Keratinocyte (primary cell): Measurements from ENCODE around the gene RBSN. TPM values are rescaled to one million over a fixed set of nuclear protein-coding genes. Genes with fewer than 3 reads are reported as not detected.
"Not testable (repeated sequence)": the region's sequence is repeated elsewhere in the genome, so short reads cannot be mapped to it uniquely, and the experiment has no call there.

ENCODE experiments used
- DNase-seq: peaks from one replicate; pipeline ENCODE4 v3.0.0-alpha.2; 2011; ENCODE audit warnings: low read depth, missing footprints, low spot score
- FAIRE-seq: peaks from 2 replicates; lab custom pipeline; 2011; peaks lifted over from hg19 to GRCh38; lab: Jason Lieb, UNC
- H2AFZ ChIP-seq: 2 replicates; pipeline ENCODE4 v1.6.0; 2012; ENCODE audit warnings: low read length, control low read depth, inconsistent platforms; ENCODE audit not compliant: control insufficient read depth
- H3K27ac ChIP-seq: 2 replicates; pipeline ENCODE4 v1.5.1; 2011; ENCODE audit warnings: low read length; ENCODE audit not compliant: control insufficient read depth, insufficient read depth
- H3K27me3 ChIP-seq: 3 replicates; pipeline ENCODE4 v1.6.0; 2011; ENCODE audit warnings: low read length; ENCODE audit not compliant: control insufficient read depth, insufficient read depth; ENCODE audit errors: extremely low read depth
- H3K36me3 ChIP-seq, 2 experiments: 2 replicates in 1 of 2; 3 replicates in 1 of 2; pipeline ENCODE4 v1.5.1; 2011; ENCODE audit warnings: low read length in 2 of 2, mild to moderate bottlenecking in 1 of 2; ENCODE audit not compliant: control insufficient read depth in 2 of 2, insufficient read depth in 2 of 2; ENCODE audit errors: extremely low read depth in 1 of 2
- H3K4me1 ChIP-seq: 3 replicates; pipeline ENCODE4 v1.5.1; 2011; ENCODE audit warnings: low read length; ENCODE audit not compliant: control insufficient read depth, insufficient read depth; ENCODE audit errors: extremely low read depth
- H3K4me2 ChIP-seq: 3 replicates; pipeline ENCODE4 v1.6.0; 2011; ENCODE audit warnings: low read depth, low read length; ENCODE audit not compliant: control insufficient read depth, insufficient read depth; ENCODE audit errors: extremely low read depth
- H3K4me3 ChIP-seq, 3 experiments: fragments of 200-600 bp in 1 of 3; sonication (generic) in 1 of 3; 2 replicates in 2 of 3; 3 replicates in 1 of 3; pipeline ENCODE4 v1.5.1; 2011 to 2016; ENCODE audit warnings: low read length in 3 of 3, mild to moderate bottlenecking in 3 of 3, control low read depth in 2 of 3, inconsistent platforms in 1 of 3, low read depth in 1 of 3, mixed read lengths in 1 of 3, mixed run types in 1 of 3, moderate library complexity in 1 of 3; ENCODE audit not compliant: control insufficient read depth in 2 of 3, insufficient read depth in 2 of 3; ENCODE audit errors: extremely low read depth in 1 of 3
- H3K79me2 ChIP-seq: 2 replicates; pipeline ENCODE4 v1.6.0; 2012; ENCODE audit warnings: low read length; ENCODE audit not compliant: control insufficient read depth, insufficient read depth
- H3K9ac ChIP-seq: 3 replicates; pipeline ENCODE4 v1.6.0; 2011; ENCODE audit warnings: low read length; ENCODE audit not compliant: control insufficient read depth, insufficient read depth; ENCODE audit errors: extremely low read depth
- H3K9me1 ChIP-seq: 3 replicates; pipeline ENCODE4 v1.6.0; 2011; ENCODE audit warnings: low read length; ENCODE audit not compliant: control insufficient read depth, insufficient read depth; ENCODE audit errors: extremely low read depth
- H3K9me3 ChIP-seq: 2 replicates; pipeline ENCODE4 v1.5.1; 2012; ENCODE audit warnings: low read depth, low read length; ENCODE audit not compliant: control insufficient read depth
- H4K20me1 ChIP-seq: 3 replicates; pipeline ENCODE4 v1.6.0; 2011; ENCODE audit warnings: low read length; ENCODE audit not compliant: control insufficient read depth, insufficient read depth; ENCODE audit errors: extremely low read depth
- CTCF ChIP-seq, 3 experiments: IDR thresholded peaks in 1 of 3; conservative IDR thresholded peaks in 1 of 3; optimal IDR thresholded peaks in 1 of 3; 2 replicates in 2 of 3; 3 replicates in 1 of 3; pipeline versions ENCODE3 to v1.5.1; 2011; ENCODE audit warnings: low read length in 3 of 3, mild to moderate bottlenecking in 3 of 3, moderate library complexity in 2 of 3, control low read depth in 1 of 3, inconsistent platforms in 1 of 3; ENCODE audit not compliant: insufficient read depth in 2 of 3; ENCODE audit errors: extremely low read depth in 1 of 3
- EZH2 ChIP-seq: IDR thresholded peaks from one replicate; pipeline ENCODE4 v1.6.1; 2012; ENCODE audit warnings: inconsistent platforms, mild to moderate bottlenecking, low read length, moderate library complexity
- dilution Hi-C: fragments of 300-500 bp; cut with MboI; formaldehyde crosslinking; loops from one replicate; pipeline ENCODE4 v1.7.0; 2020; ENCODE audit warnings: low sequenced_read_pairs; ENCODE audit not compliant: extremely low pct_ligation_motif_present
- polyA minus RNA-seq, 3 experiments: library from RNA; depleted of rRNA, polyadenylated mRNA; stranded (reverse); fragments of >200 nt; gene quantifications; 1 replicate in 1 of 3; 2 replicates in 1 of 3; 3 replicates in 1 of 3; pipeline ENCODE4 v1.2.3, GENCODE V29; 2011
- polyA plus RNA-seq, 5 experiments: library from polyadenylated mRNA; depleted of rRNA in 3 of 5; stranded (reverse) in 3 of 5; stranded (forward) in 1 of 5; unstranded in 1 of 5; fragments of >200 nt; gene quantifications; 1 replicate in 1 of 5; 2 replicates in 3 of 5; 3 replicates in 1 of 5; pipeline versions ENCODE4 v1.2.1 to v1.2.3, GENCODE V29; 2011 to 2012; ENCODE audit warnings: missing spikeins in 2 of 5, low read depth in 1 of 5, low replicate concordance in 1 of 5

The RBSN gene
- polyA plus RNA-seq, result 7.0 to 8.4 TPM (median 7.8 TPM) in 3 replicates
- 8.6 TPM for polyA plus RNA-seq (2011; ENCODE audit: low read depth)
- 7.1 and 8.5 TPM in 2 replicates for polyA plus RNA-seq (2011; cell fraction: cytosol; rRNA removed)
- polyA plus RNA-seq (2011; cell fraction: nucleus; rRNA removed), result 12.2 and 13.2 TPM in 2 replicates
- 9.1 and 11.4 TPM in 2 replicates for polyA plus RNA-seq (2012; ENCODE audit: low replicate concordance)
- polyA minus RNA-seq, result 14.6 to 19.6 TPM (median 17.9 TPM) in 3 replicates
- polyA minus RNA-seq (2011; cell fraction: cytosol; rRNA and poly(A)+ RNA removed), result 19.6 TPM
- polyA minus RNA-seq (2011; cell fraction: nucleus; rRNA and poly(A)+ RNA removed), result 10.2 and 16.4 TPM in 2 replicates

DNA sequence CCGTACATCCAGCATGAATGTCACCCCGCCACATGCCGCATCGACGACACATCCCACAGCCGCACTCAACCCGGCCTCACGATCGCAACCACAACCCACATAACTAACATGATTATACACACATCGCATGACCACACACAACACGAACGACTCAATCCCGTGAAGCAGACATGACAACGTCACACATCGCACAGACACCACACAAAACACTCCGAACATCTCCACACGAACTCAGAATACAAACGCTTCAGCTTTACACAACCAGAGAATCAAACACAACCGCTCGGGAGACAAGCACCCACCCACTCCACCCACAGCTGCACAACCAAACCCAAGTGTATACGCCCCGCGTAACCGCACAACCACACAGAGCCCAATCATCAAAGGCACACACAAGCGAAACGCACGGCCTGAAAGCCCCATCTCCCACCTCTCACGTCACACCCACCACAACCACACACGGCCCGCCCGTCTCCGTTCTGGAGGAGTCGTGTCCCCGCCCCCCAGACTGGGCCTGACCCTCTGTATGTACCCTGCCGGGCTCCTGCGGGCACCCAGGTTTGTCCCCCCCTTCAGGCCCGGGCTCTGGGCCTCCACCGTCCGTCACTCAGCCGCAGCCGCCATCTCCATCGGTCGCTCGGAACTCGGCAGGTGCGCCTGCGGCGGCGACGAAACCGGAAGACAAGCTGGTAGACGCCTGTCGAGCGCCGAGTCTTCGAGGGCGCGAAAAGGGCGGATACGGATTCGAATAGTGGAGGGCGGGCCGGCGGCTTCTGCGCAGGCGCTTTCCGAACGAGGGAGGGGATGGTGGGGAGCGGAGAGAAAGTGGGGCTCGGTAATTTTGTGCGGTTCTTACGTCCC lies at the start of gene RBSN:
RBSN (minus strand) TSS at position 646 of the 861 bp plus-strand sequence. CDS start 3,028 bp downstream, outside the sequence.
- Histone ChIP-seq H3K27me3 (no peaks in the 10 kb centered on the region), H3K36me3 (peaks cover 6 to 11% of the 10 kb centered on the region in 2 experiments), H3K9me1 (no peaks in the 10 kb centered on the region), H3K79me2 (peaks cover 22% of the 10 kb centered on the region), H3K27ac (peak within 1 kb of the TSS; percentile 91), H3K9me3 (no peaks in the 10 kb centered on the region), H4K20me1 (no peaks in the 10 kb centered on the region), H3K4me1 (peaks cover 16% of the 10 kb centered on the region), H2AFZ (peak within 1 kb of the TSS; percentile 99), H3K4me2 (peak within 1 kb of the TSS; percentile 100), H3K4me3 (peak within 1 kb of the TSS; percentile 94 to 100 (median 99)), H3K9ac (peak within 1 kb of the TSS; percentile 96)
- dilution Hi-C loops, result no loop called here
- peak; percentile 59 for DNase-seq
- no peak for FAIRE-seq
- TF ChIP-seq CTCF (optimal IDR thresholded peaks at IDR 0.05 in 1 of 3, IDR thresholded peaks at IDR 0.05 in 1 of 3, conservative IDR thresholded peaks at IDR 0.05 in 1 of 3; ENCODE audit: extremely low read depth in 1 of 3, insufficient read depth in 2 of 3, low read length in 3 of 3) (no peak), EZH2 (no peak)

GRCh38 chr3:15148614-15149013 lies 49.7 kb upstream of the RBSN start:
- H3K36me3 ChIP-seq, result no peaks in the 10 kb centered on the region
- H3K4me2 ChIP-seq, result no peak overlapping the region
- TF ChIP-seq CTCF (optimal IDR thresholded peaks at IDR 0.05 in 1 of 3, IDR thresholded peaks at IDR 0.05 in 1 of 3, conservative IDR thresholded peaks at IDR 0.05 in 1 of 3; ENCODE audit: extremely low read depth in 1 of 3, insufficient read depth in 2 of 3, low read length in 3 of 3), result no peak
- TF ChIP-seq EZH2, result no peak
- no peaks in the 10 kb centered on the region for H4K20me1 ChIP-seq
- H3K27me3 ChIP-seq, result no peaks in the 10 kb centered on the region
- no peak for DNase-seq
- H3K27ac ChIP-seq, result no peak overlapping the region
- H3K9me3 ChIP-seq, result no peaks in the 10 kb centered on the region
- H3K9me1 ChIP-seq, result no peaks in the 10 kb centered on the region
- H3K4me1 ChIP-seq, result no peaks in the 10 kb centered on the region
- no peaks in the 10 kb centered on the region for H3K79me2 ChIP-seq
- H3K4me3 ChIP-seq, result no peak overlapping the region
- no peak overlapping the region for H3K9ac ChIP-seq
- dilution Hi-C loops, result no loop called here
- H2AFZ ChIP-seq, result no peak overlapping the region
- no peak for FAIRE-seq

DNA sequence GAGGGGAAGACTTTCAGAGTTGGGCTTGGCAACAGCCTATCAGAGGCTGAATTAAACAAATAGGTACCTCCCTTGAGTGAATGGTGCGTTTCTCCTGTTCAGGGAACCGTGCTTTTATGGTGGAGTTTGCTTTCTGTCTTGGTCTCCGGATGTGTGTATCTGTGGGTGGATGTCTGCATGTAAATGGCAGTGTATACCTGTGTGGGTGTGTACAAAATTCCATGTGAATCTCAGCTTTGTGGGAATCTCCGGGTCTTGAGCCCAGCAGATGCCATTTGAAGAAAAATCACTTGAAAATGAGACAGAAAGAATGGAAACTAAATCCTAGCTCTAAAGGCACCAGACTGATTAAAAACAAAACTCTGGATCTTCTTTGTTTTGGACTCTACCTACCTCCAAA lies 37.9 kb upstream of the RBSN start:
- H3K9ac ChIP-seq, H3K79me2 ChIP-seq, DNase-seq, H3K9me3 ChIP-seq, dilution Hi-C loops, H3K27me3 ChIP-seq, H3K4me3 ChIP-seq, H3K9me1 ChIP-seq, H4K20me1 ChIP-seq, H2AFZ ChIP-seq, H3K36me3 ChIP-seq, H3K4me1 ChIP-seq, H3K27ac ChIP-seq, H3K4me2 ChIP-seq, FAIRE-seq: not testable (repeated sequence)
